Body of pancreas (tissue), 4 donors: ENCODE measurements around the gene MAP3K21. TPM values are rescaled to one million over a fixed set of nuclear protein-coding genes. Genes with fewer than 3 reads are reported as not detected.

Experiments
- ATAC-seq: fragments of 150-250 bp; one replicate; pipeline ENCODE4 v1.9.1; 2016
- DNase-seq, 4 donors: peaks; one replicate each; pipeline ENCODE4 v3.0.0-alpha.2; 2019
- H3K27ac ChIP-seq, 4 donors: fragments of 200-600 bp; sonication (generic); 1 replicate in 3 of 4; 2 replicates in 1 of 4; pipeline versions ENCODE4 v1.5.1 to v1.6.1; 2016 to 2019; ENCODE audit warnings: mild to moderate bottlenecking in 1 of 4, mixed read lengths in 1 of 4, moderate library complexity in 1 of 4
- H3K27me3 ChIP-seq, 2 donors: fragments of 200-600 bp; sonication (generic); one replicate each; pipeline ENCODE4 v1.6.0; 2016; ENCODE audit warnings: mild to moderate bottlenecking in 1 of 2
- H3K36me3 ChIP-seq, 2 donors: fragments of 200-600 bp; sonication (generic); replicated peaks in 1 of 2; 2 replicates each; pipeline ENCODE4 v1.5.1; 2016; ENCODE audit warnings: low read depth in 2 of 2; ENCODE audit not compliant: insufficient read depth in 1 of 2
- H3K4me1 ChIP-seq: fragments of 200-600 bp; sonication (generic); one replicate; pipeline ENCODE4 v1.6.0; 2016
- H3K4me3 ChIP-seq, 2 donors: fragments of 200-600 bp; sonication (generic); 1 replicate in 1 of 2; 2 replicates in 1 of 2; pipeline ENCODE4 v1.5.1; 2016 to 2019
- H3K9me3 ChIP-seq, 3 donors: fragments of 200-600 bp; sonication (generic); 1 replicate in 2 of 3; 2 replicates in 1 of 3; pipeline ENCODE4 v1.5.1; 2016
- POLR2A ChIP-seq, 3 donors: fragments of 450-650 bp; IDR thresholded peaks; one replicate each; pipeline ENCODE4 v1.6.1; 2016; ENCODE audit warnings: antibody characterized with exemption in 3 of 3, mild to moderate bottlenecking in 2 of 3
- WGBS, 2 donors: methylation state at CpG; one replicate each; pipeline ENCODE4 v1.1.5; 2017; 5-methylcytosine and 5-hydroxymethylcytosine counted together
- intact Hi-C: fragments of 100-400 bp; cut with DNase I; formaldehyde crosslinking; loops from one replicate; pipeline ENCODE4 v1.15.1; 2023
- total RNA-seq, 2 donors: library from RNA; depleted of rRNA; stranded (reverse); fragments of >200 nt; gene quantifications; one replicate each; pipeline ENCODE4 v1.1.0, GENCODE V29; 2016
- TF ChIP-seq, protein P1 (sequence below), 7 experiments: fragments of 450-650 bp in 4 of 7; fragments of 200-600 bp in 3 of 7; sonication (generic) in 3 of 7; IDR thresholded peaks; one replicate each; pipeline ENCODE4 v1.5.1; 2016 to 2019; ENCODE audit warnings: antibody characterized with exemption in 7 of 7

Gene MAP3K21
- total RNA-seq, 2 donors from 2014 or later, result 40.2 to 62.3 TPM

DNA sequence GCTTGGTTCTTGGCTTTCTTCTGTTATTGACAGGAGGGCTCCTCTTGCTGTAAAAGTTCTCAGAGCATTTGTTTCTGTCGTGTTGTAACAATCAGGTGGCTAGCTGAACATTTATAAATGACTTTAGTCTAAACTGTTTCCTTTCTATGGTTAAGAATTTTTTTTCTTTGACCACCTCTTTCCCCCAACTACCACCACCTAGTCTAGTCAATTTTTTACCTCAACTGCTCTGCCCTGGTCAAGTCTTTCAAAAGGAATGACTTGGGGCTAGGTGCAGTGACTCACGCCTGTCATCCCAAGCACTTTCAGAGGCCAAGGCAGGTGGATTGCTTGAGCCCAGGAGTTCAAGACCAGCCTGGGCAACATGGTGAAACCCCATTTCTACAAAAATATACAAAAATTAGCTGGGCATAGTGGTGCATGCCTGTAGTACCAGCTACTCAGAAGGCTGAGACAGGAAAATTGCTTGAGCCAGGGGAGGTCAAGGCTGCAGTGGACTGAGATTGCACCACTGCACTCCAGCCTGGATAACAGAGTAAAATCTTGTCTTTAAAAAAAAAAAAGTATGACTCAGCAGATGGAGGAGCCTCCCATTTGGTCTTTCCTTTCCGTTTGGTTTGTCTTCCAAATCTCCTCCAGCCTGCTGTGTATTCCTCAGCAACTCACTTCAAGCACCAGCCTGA lies 40.7 kb downstream of the MAP3K21 start:
- TF ChIP-seq POLR2A (IDR thresholded peaks at IDR 0.05), result no peak
- Histone ChIP-seq H3K9me3 (no peaks in the 10 kb centered on the region), H3K4me3 (no peak overlapping the region), H3K27me3 (no peaks in the 10 kb centered on the region), H3K4me1 (peaks cover 40% of the 10 kb centered on the region), H3K36me3 (no peaks in the 10 kb centered on the region), H3K27ac (peak overlapping the region in 2 of 4 donors; percentile 42 to 48)
- DNase-seq, result no peak
- ATAC-seq, result no peak
- intact Hi-C loops, result no loop called here
- 70% methylated on average over 3 of the region's 3 CpGs for WGBS, 2 donors

DNA sequence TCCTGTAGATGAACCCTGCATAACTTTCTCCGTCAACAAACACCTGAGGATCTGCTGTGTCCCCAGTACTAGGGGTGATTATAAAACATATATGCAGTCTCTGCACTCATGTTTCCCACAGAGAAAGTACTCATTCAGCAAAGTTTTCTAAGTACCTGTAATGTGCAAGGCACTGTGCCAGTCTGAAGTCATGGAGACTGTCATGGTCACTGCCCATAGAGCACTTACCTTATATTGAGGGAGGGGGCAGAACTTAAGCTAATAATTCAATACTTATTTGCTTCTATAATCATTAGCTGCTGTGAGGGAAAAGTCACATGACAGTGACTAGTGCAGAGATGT lies 41.2 kb downstream of the MAP3K21 start:
- intact Hi-C loops, result no loop called here
- H3K4me3 ChIP-seq, result no peak overlapping the region
- H3K36me3 ChIP-seq, result peaks cover 1 to 4% of the 10 kb centered on the region in 2 donors
- peak overlapping the region in 2 of 4 donors; percentile 42 to 48 for H3K27ac ChIP-seq
- H3K9me3 ChIP-seq, result no peaks in the 10 kb centered on the region
- TF ChIP-seq, protein P1, sequence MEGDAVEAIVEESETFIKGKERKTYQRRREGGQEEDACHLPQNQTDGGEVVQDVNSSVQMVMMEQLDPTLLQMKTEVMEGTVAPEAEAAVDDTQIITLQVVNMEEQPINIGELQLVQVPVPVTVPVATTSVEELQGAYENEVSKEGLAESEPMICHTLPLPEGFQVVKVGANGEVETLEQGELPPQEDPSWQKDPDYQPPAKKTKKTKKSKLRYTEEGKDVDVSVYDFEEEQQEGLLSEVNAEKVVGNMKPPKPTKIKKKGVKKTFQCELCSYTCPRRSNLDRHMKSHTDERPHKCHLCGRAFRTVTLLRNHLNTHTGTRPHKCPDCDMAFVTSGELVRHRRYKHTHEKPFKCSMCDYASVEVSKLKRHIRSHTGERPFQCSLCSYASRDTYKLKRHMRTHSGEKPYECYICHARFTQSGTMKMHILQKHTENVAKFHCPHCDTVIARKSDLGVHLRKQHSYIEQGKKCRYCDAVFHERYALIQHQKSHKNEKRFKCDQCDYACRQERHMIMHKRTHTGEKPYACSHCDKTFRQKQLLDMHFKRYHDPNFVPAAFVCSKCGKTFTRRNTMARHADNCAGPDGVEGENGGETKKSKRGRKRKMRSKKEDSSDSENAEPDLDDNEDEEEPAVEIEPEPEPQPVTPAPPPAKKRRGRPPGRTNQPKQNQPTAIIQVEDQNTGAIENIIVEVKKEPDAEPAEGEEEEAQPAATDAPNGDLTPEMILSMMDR (IDR thresholded peaks at IDR 0.05), result no peak
- TF ChIP-seq POLR2A (IDR thresholded peaks at IDR 0.05), result no peak
- WGBS, 2 donors, result 95 to 100% methylated on average over 1 of the region's 1 CpG
- H3K4me1 ChIP-seq, result peaks cover 35% of the 10 kb centered on the region
- ATAC-seq (no peak), DNase-seq (no peak)
- H3K27me3 ChIP-seq, result no peaks in the 10 kb centered on the region

DNA sequence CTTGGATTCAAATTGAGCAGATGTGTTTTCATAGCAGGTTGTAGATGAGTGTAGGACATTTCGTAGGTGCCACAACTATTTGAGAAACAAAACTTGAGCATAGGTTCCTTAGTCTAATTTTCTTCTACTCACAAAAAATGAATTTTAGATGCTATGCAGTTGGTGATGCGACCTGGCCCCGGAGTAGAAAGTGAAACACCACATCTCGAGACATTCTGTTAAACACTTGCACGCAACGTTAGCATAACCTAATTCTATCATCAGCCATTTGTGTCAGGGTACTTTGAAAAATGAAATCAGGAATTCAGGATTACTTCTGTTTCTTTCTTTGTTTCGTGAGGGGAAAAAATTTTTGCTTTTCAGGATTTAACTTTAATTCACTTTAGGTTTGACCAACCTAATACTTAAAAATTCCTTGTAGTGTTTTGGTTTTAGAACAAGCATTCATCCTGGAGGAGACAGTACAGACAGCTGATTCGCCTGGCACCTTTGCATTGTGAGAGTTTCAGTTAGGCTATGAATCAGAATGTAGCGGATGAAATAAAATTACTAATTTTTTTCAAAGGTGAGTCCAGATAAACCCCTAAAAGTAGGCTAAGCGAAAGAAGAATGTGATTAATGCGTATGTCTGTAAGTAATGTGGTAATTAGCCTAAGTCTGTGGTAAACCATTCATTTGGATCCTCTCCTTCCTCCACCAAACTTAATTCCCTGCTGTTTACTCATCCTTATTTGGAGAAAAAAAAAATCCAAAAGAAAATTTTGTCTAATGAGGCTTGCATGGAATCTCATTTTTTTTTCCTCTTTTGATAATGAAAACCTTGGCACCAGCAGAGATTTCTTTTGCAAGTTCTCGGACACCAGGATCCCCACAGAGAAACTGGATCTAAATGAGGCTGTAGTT lies 44.9 kb downstream of the MAP3K21 start:
- intact Hi-C loops, result no loop called here
- DNase-seq, result no peak
- TF ChIP-seq POLR2A (IDR thresholded peaks at IDR 0.05), result no peak
- WGBS, 2 donors, result 81 to 95% methylated on average over 12 of the region's 12 CpGs
- Histone ChIP-seq H3K36me3 (peaks cover 3 to 4% of the 10 kb centered on the region in 2 donors), H3K9me3 (no peaks in the 10 kb centered on the region), H3K27me3 (no peaks in the 10 kb centered on the region), H3K4me3 (no peak overlapping the region), H3K27ac (no peak overlapping the region), H3K4me1 (peaks cover 12% of the 10 kb centered on the region)
- ATAC-seq, result no peak

DNA sequence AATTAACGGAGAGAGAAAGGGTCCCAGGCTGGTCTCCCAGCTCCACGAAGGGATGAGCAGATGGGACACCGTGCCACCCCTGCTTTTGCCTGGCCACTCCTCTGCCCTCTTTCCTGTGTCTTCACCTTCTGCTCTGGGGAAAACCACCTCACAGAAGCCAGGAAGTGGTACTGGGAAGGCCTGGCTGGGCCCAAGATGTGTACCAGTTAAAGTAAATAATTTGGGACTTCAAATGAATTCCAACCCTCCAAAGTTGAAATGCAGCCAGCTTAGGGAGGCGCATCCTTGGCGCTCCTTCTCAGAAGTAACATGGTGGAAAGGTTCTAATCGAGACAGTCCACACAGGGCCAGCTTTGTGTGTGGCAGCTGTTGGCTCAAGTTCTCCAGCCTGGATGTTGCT lies 45.7 kb downstream of the MAP3K21 start:
- ATAC-seq, result no peak
- intact Hi-C loops, result no loop called here
- Histone ChIP-seq H3K27ac (no peak overlapping the region), H3K9me3 (no peaks in the 10 kb centered on the region), H3K4me1 (peaks cover 7% of the 10 kb centered on the region), H3K27me3 (no peaks in the 10 kb centered on the region), H3K36me3 (peaks cover 3 to 4% of the 10 kb centered on the region in 2 donors), H3K4me3 (no peak overlapping the region)
- DNase-seq, result no peak
- 88 to 93% methylated on average over 6 of the region's 6 CpGs for WGBS, 2 donors
- TF ChIP-seq, protein P1 (IDR thresholded peaks at IDR 0.05), result no peak
- TF ChIP-seq POLR2A (IDR thresholded peaks at IDR 0.05), result no peak

- no peak overlapping the region for H3K27ac ChIP-seq
- no peak for TF ChIP-seq POLR2A (IDR thresholded peaks at IDR 0.05)
- TF ChIP-seq, protein P1 (IDR thresholded peaks at IDR 0.05), result no peak
- peaks cover 4 to 12% of the 10 kb centered on the region in 2 donors for H3K36me3 ChIP-seq
- no peak overlapping the region for H3K4me3 ChIP-seq
- no peaks in the 10 kb centered on the region for H3K9me3 ChIP-seq
- no peaks in the 10 kb centered on the region for H3K4me1 ChIP-seq
- WGBS, 2 donors, result 59 to 75% methylated on average over 2 of the region's 2 CpGs
- no peak for DNase-seq
- H3K27me3 ChIP-seq, result no peaks in the 10 kb centered on the region
- no peak for ATAC-seq
- intact Hi-C loops, result no loop called here
Observed at GRCh38 chr1:233375653-233376052, 48.1 kb downstream of the MAP3K21 start.
